Chondrocyte (in vitro differentiated cells): Measurements from ENCODE around the gene SMAD6. TPM values are rescaled to one million over a fixed set of nuclear protein-coding genes. Genes with fewer than 3 reads are reported as not detected.

ENCODE experiments used
- DNase-seq: peaks from one replicate; pipeline ENCODE4 v3.0.0; 2021; ENCODE audit warnings: mixed read lengths, low spot score
- H3K27ac Mint-ChIP-seq: one replicate; pipeline ENCODE4 v1.8.0; 2021; ENCODE audit warnings: mild to moderate bottlenecking, moderate library complexity, mixed read lengths; ENCODE audit not compliant: unreplicated experiment
- H3K27me3 Mint-ChIP-seq: 2 replicates; pipeline ENCODE4 v1.8.0; 2021; ENCODE audit warnings: low read depth, mixed read lengths
- H3K36me3 Mint-ChIP-seq: 2 replicates; pipeline ENCODE4 v1.8.0; 2021; ENCODE audit warnings: low read depth, mixed read lengths
- H3K4me1 Mint-ChIP-seq: 2 replicates; pipeline ENCODE4 v1.8.0; 2021; ENCODE audit warnings: low read depth, mild to moderate bottlenecking, mixed read lengths
- H3K4me3 Mint-ChIP-seq: one replicate; pipeline ENCODE4 v1.8.0; 2021; ENCODE audit warnings: mild to moderate bottlenecking, moderate library complexity, mixed read lengths; ENCODE audit not compliant: unreplicated experiment
- H3K9me3 Mint-ChIP-seq: 2 replicates; pipeline ENCODE4 v1.8.0; 2021; ENCODE audit warnings: low read depth, mixed read lengths
- total RNA-seq: library from RNA; stranded (reverse); gene quantifications from 3 replicates; pipeline ENCODE4 v1.2.1, GENCODE V29; 2021
- TF ChIP-seq, protein P1 (sequence below): fragments of 200-600 bp; sonication (generic); IDR thresholded peaks from 2 replicates; pipeline ENCODE4 v1.5.0; 2021; ENCODE audit warnings: antibody characterized with exemption, mild to moderate bottlenecking, moderate library complexity

Gene SMAD6
- total RNA-seq, 1 donor from 2014 or later, result 5.2 TPM

DNA sequence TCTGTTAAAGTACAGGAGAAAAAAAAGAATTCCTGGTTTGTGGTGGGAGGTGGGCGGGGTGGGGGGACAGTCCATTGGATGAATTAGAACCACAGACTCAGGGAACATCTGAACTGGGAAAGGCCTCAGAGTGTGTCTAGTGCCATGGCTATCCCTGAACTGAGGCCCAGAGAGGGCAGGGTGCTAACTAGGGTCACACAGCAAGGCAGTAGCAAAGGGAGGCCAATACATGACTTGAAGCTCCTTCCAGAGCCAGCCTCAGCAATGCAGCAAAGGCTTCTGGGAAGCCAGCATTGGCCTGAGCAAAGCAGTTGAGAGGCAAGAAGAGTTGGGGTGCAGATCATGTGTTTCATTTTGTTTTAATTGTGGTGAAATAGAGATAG, 85.4 kb downstream of the SMAD6 start:
- Mint-ChIP-seq H3K36me3 (no peaks in the 10 kb centered on the region), H3K27ac (no peak overlapping the region), H3K4me3 (no peak overlapping the region), H3K4me1 (peaks cover 49% of the 10 kb centered on the region), H3K9me3 (no peaks in the 10 kb centered on the region), H3K27me3 (no peaks in the 10 kb centered on the region)
- no peak for DNase-seq
- TF ChIP-seq, protein P1, sequence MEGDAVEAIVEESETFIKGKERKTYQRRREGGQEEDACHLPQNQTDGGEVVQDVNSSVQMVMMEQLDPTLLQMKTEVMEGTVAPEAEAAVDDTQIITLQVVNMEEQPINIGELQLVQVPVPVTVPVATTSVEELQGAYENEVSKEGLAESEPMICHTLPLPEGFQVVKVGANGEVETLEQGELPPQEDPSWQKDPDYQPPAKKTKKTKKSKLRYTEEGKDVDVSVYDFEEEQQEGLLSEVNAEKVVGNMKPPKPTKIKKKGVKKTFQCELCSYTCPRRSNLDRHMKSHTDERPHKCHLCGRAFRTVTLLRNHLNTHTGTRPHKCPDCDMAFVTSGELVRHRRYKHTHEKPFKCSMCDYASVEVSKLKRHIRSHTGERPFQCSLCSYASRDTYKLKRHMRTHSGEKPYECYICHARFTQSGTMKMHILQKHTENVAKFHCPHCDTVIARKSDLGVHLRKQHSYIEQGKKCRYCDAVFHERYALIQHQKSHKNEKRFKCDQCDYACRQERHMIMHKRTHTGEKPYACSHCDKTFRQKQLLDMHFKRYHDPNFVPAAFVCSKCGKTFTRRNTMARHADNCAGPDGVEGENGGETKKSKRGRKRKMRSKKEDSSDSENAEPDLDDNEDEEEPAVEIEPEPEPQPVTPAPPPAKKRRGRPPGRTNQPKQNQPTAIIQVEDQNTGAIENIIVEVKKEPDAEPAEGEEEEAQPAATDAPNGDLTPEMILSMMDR, result no peak

DNA sequence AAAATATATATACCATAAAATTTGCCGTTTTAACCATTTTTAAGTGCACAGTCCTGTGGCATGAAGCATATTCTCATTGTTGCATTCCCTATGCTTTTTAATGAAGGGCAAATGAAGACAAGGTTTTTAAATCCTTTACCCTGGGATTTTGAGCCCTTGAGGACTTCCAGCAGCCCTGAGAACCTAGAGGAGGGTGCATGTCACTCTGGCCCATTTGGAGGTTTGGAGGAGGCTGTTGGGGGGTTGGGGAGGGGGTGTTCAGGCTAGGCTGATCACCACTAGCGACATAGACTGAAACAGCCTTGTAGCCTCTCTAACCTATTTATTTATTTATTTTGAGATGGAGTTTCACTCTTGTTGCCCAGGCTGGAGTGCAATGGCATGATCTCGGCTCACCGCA, 86.0 kb downstream of the SMAD6 start:
- H3K4me3 Mint-ChIP-seq, result no peak overlapping the region
- no peak for DNase-seq
- no peak overlapping the region for H3K27ac Mint-ChIP-seq
- no peaks in the 10 kb centered on the region for H3K27me3 Mint-ChIP-seq
- H3K36me3 Mint-ChIP-seq, result no peaks in the 10 kb centered on the region
- TF ChIP-seq, protein P1, result no peak
- no peaks in the 10 kb centered on the region for H3K9me3 Mint-ChIP-seq
- peaks cover 49% of the 10 kb centered on the region for H3K4me1 Mint-ChIP-seq

DNA sequence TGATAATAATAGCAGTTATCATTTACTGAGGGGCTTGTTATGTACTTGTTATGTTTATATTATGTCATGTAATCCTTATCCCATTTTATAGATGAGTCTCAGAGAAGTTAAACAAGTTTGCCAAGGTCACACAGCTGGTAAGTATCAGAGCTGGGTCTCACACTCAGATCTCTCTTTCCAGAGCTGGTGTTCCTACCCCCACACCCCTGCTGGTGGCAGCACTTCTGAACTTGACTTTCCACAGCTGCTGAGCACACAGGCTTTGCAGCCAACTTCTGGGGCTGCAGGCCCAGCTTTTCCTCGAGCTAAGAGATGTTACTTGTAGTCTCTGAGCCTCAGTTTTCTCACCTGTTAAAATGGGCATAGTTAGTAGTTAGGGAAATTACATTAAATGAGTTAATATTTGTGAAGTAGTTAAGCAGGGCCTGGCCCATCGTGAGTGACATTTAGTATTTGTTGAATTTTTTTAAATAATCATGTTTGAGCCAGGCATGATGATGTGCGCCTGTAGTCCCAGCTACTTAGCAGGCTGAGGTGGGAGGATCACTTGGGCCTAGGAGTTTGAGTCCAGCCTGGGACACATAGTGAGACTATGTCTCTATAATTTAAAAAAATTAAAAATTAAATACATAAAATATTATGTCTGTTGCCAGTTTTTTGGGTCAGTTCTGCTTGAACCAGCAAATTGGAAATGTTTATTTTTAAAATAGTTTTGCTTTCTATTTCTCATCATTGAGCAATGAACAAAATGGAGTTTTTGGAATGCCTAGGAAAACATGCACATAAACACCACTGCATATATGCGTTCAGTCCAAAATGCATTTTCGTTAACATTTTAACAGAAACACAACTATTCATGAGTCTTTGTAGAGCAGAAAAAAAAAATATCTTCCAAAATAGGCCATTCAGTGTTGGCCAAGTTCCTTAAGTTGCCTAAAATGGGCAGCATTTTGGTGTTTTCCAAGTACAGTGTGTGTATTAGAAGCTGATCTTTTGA, 87.3 kb downstream of the SMAD6 start:
- peak overlapping the region; percentile 89 for H3K27ac Mint-ChIP-seq
- H3K4me1 Mint-ChIP-seq, result peaks cover 46% of the 10 kb centered on the region
- no peaks in the 10 kb centered on the region for H3K27me3 Mint-ChIP-seq
- H3K9me3 Mint-ChIP-seq, result no peaks in the 10 kb centered on the region
- TF ChIP-seq, protein P1, result peak; percentile 80
- no peak overlapping the region for H3K4me3 Mint-ChIP-seq
- no peak for DNase-seq
- no peaks in the 10 kb centered on the region for H3K36me3 Mint-ChIP-seq

DNA sequence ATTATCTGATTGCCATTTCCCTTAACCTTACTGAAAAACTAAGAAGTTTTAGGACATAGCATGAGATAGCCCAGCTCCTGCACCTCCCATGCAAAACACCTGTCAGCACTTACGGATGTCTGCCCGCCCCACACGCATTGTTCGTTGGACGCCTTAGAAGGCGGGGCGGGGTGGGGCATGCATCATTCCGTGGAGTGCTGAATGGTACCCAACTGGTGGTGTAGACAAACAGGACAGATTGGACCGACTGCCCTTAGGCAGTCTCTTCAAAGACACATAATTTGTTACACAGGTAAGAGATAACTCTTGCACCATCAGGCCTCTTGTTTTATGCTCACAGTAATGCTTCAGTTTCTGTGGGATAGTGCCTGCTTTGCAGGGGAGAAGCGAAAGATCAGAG, 93.8 kb downstream of the SMAD6 start:
- H3K9me3 Mint-ChIP-seq, result no peaks in the 10 kb centered on the region
- peaks cover 22% of the 10 kb centered on the region for H3K4me1 Mint-ChIP-seq
- DNase-seq, result no peak
- TF ChIP-seq, protein P1, result no peak
- H3K4me3 Mint-ChIP-seq, result no peak overlapping the region
- no peak overlapping the region for H3K27ac Mint-ChIP-seq
- no peaks in the 10 kb centered on the region for H3K27me3 Mint-ChIP-seq
- no peaks in the 10 kb centered on the region for H3K36me3 Mint-ChIP-seq

DNA sequence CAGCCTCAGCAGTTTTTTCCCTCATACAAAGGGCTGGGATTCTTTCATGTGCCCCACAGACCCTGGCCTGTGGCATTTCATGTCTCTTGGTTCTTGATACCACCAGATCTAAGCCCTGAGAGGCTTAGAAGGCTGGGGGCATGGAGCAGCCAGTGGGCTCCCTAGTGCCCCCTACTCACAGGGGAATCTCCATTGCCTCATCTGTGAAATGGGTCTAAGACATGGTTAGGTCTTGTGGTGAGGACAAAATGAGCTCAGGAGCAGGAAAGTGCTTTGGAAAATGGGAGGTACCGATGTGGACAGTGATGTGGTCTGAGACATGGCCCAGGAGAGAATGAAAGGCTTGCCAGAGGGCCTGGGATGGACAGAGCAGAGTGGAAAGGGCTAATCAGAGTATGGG, 94.3 kb downstream of the SMAD6 start:
- no peaks in the 10 kb centered on the region for H3K9me3 Mint-ChIP-seq
- peaks cover 27% of the 10 kb centered on the region for H3K4me1 Mint-ChIP-seq
- no peak for DNase-seq
- H3K27me3 Mint-ChIP-seq, result no peaks in the 10 kb centered on the region
- H3K36me3 Mint-ChIP-seq, result no peaks in the 10 kb centered on the region
- H3K4me3 Mint-ChIP-seq, result no peak overlapping the region
- H3K27ac Mint-ChIP-seq, result no peak overlapping the region
- TF ChIP-seq, protein P1, result no peak
